HCEC 1CT (cell line): ENCODE data around the gene CDH8.

Experiments used
- DNase-seq: peaks from one replicate; pipeline ENCODE4 v3.0.0-alpha.2; 2017

CDH8 gene

GRCh38 chr16:62022688-62023087 lies 13.6 kb downstream of the CDH8 start:
- no peak for DNase-seq

DNA sequence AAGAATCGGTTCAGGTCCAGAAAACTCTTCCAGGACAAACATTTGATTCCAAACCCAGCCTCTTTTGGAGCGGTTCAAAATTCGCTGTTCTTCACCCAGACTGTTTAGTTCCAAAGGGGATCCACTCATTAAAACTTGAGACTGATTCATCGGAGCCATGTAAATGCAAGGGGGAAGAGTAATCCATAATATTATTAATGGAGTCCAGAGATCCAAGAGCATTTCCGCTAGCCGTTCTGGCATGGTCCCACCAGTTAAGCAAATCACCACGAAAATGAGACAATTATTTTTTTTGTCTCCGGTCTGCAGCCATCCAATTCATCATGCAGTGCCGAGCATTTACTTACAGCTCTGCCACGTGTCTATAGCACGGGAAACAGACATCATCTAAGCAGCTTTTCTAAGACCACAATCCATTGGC lies 15.1 kb downstream of the CDH8 start:
- no peak for DNase-seq

- no peak for DNase-seq
These were observed 15.6 kb downstream of the CDH8 start for GRCh38 chr16:62020681-62021080.

DNA sequence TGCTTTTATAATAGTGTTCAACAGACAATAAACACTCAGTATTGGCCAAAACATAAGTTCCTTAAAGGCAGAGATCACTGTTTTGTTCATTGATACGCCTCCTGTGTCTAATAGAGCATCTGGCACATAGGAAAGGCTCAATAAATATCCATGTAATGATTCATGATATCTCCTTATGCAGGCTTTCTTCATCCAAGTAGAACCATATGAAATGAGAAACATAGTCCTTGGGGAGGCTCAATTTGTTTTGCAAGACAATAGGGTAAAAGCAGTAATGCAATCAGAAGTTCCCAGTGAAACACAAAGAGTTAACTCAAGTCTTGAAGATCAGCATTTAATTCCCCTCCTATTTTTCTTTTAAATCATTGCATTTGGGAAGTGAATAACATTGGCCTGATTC lies 16.4 kb downstream of the CDH8 start:
- no peak for DNase-seq

GRCh38 chr16:62018301-62019060 lies 17.8 kb downstream of the CDH8 start:
- DNase-seq: no peak

GRCh38 chr16:62014319-62014923 lies 21.8 kb downstream of the CDH8 start:
- no peak for DNase-seq

GRCh38 chr16:62010186-62010585 lies 26.1 kb downstream of the CDH8 start:
- DNase-seq: no peak

- no peak for DNase-seq
These were observed 37.8 kb downstream of the CDH8 start for GRCh38 chr16:61998460-61998859.

DNA sequence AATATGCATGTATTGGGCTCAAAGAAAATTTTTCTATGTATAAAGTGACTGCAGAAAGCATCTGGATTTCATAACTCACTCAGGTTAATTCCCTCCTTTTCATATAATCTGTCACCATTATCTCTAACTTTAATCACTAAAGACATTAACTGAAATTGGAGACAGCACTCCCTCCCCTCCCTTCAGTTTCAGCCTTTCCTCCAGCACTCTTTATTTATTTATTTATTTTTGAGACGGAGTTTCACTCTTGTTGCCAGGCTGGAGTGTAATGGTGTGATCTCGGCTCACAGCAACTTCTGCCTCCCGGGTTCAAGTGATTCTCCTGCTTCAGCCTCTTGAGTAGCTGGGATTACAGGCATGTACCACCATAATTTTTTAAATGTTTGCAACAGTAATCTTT lies 43.1 kb downstream of the CDH8 start:
- DNase-seq: no peak

GRCh38 chr16:61987474-61988012 lies 48.7 kb downstream of the CDH8 start:
- DNase-seq: no peak

- DNase-seq: no peak
These were observed 67.2 kb downstream of the CDH8 start for GRCh38 chr16:61969077-61969382.

DNA sequence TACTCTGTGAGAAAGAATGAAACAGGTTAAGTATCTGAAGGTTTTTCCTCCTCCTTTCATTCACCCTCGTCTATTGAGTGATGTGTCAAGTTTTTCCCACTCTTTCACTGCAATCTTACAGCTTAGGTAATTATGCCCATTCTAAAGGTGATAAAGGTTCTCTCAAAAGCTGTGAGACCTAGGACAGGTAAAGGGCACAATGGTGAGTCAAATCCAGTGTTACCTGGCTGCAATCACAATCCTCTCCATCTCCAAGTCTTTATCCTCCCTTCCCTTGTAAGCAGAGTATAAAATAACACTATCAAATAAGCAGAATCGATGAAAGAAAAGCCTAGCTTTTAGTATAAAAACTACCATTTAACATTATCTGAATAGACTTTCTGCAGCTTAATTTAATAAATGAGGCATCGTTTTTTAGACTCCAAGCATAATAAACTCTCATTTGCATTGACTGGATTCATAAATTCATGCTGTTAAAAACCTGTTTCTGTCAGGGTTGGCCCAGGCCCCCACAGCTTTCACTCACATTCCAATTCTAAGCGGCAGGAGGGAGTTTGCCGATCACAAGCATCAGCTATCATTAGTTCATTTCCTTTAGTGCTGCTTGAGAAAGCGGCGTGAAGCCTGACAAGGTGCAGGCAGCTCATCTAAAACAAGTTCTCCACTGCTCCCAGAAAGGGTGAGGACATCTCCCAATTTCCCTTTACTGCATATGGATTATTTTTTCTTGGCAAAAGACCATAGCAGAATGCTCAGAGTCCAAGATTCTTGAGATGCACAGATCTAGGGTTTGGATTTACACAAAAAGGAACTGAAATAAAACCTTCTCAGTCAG lies 67.8 kb downstream of the CDH8 start:
- DNase-seq: no peak

- no peak for DNase-seq
These were observed 79.0 kb downstream of the CDH8 start for GRCh38 chr16:61957075-61957855.

GRCh38 chr16:61952841-61953240 lies 83.4 kb downstream of the CDH8 start:
- DNase-seq: no peak

DNA sequence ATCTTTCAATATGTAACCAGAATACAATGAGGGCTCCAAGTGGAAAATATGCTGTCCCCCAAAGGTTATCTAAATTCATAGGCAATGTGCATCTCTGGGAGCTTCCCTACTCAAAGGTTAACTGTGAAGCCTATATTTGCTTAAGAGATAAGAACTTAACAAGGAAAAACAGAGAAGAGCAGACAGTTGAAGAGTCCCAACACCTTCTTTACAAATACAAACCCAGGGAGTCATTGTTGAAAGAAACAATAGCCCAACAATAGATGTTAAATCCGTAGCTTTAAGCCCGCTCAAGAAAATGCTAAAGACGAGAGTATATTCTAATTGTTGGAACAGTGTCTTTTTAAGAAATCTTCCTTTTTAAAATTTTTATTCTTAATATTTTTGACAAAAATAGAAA lies 87.8 kb downstream of the CDH8 start:
- DNase-seq: no peak

DNA sequence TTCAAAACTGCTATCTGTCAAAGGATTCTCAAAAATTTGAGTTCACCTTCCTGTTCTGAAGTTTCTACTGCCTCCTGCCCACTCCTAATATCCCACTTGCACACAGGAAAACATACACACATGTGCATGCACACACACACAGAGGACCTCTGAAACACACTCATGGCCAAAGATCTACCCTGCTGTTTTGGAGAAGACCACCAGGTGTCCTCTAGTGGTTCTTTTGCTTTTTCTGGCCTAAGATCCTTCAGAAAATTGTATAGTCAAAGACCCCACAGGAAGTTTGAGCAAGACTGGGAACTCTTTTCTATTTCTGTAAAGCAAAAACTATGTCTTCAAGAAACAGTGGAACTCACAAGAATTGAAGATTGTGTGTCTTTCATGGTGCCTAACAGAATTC lies 90.2 kb downstream of the CDH8 start:
- no peak for DNase-seq

- no peak for DNase-seq
These were observed 90.7 kb downstream of the CDH8 start for GRCh38 chr16:61945511-61945910.

DNA sequence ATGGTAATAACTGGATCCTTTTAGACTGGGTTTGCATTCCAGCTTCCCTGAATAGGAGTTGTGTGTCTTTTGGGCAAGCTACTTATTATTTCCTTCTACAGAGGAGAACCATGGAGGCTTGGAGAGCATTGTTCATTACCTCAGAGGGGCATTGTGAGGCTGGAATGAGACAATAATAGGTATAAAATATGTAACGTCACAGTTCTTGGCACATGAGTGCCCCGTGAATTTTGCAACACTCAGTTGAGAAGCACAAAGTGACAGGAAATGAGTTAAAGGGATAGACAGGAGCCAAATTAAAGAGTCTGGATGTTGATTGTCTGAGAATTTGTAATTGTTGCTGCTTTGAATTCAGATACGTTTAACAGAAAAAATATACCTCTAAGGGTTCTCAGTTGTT lies 92.2 kb downstream of the CDH8 start:
- no peak for DNase-seq

DNA sequence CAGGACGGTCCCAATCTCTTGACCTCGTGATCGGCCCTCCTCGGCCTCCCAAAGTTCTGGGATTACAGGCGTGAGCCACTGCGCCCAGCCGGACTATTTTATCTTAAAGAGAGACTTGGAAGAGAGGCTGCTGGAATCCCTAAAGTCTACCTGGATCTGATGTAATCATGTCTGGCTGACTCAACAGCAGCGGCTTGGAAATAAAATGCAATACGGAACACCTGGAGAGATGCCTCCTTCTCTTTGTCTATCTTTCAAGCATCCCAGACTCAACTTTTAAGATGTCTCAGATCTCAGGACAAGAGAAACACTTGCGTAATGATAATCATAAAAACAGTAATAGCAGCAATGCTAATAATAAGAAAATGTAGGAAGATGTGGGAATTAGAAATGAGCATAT lies 95.6 kb downstream of the CDH8 start:
- DNase-seq: no peak

GRCh38 chr16:61937646-61938045 lies 98.6 kb downstream of the CDH8 start:
- no peak for DNase-seq

GRCh38 chr16:61936522-61936921 lies 99.7 kb downstream of the CDH8 start:
- no peak for DNase-seq

GRCh38 chr16:61934601-61935000 lies 101.6 kb downstream of the CDH8 start:
- no peak for DNase-seq

DNA sequence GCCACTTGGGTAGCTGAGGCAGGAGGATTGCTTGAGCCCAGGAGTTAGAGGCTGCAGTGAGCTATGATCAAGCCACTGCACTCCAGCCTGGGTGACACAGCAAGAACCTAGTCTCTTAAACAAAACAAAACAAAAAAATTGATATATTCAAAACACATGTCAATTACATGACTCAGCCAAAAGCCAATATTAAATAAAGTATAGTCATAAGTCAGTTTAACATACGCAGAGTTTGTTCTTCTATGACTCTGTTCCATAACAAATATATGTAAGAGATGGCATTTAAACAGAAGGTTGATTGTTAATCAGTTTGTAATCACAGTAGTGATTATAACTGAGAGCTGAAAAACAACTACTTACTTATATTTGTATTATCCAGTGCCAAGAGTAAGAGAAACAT lies 106.5 kb downstream of the CDH8 start:
- DNase-seq: no peak
